Thyroid gland (tissue), 4 donors: ENCODE measurements around the gene ACACA.

ENCODE experiments used
- POLR2A ChIP-seq, 2 donors: fragments of 450-650 bp; IDR thresholded peaks; one replicate each; pipeline ENCODE4 v1.6.1; 2017; ENCODE audit warnings: antibody characterized with exemption in 2 of 2, mild to moderate bottlenecking in 2 of 2, moderate library complexity in 1 of 2
- TF ChIP-seq, protein P1 (sequence below), 6 experiments: fragments of 200-600 bp in 3 of 6; fragments of 450-650 bp in 3 of 6; sonication (generic) in 3 of 6; IDR thresholded peaks; one replicate each; pipeline ENCODE4 v1.5.1; 2016 to 2019; ENCODE audit warnings: antibody characterized with exemption in 6 of 6, mild to moderate bottlenecking in 2 of 6, inconsistent platforms in 1 of 6, moderate library complexity in 1 of 6

DNA sequence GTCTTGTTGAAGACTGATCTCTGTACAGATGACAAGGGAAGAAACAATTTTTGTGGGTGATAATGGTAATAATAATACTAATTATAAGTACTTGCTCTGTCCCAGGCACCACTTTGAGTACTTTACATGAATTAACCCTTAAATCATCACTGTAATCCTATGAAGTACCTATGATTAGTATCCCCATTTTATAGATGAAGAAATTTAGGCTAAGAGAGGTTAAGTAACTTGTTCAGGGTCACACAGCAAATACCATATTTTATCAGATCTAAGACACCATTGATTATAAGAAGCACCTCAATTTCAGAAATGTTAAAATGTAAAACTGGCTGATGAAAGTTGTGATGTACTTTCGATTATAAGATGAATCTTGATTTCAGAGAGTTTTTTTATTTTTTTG lies 18.6 kb upstream of the ACACA start:
- TF ChIP-seq, protein P1, sequence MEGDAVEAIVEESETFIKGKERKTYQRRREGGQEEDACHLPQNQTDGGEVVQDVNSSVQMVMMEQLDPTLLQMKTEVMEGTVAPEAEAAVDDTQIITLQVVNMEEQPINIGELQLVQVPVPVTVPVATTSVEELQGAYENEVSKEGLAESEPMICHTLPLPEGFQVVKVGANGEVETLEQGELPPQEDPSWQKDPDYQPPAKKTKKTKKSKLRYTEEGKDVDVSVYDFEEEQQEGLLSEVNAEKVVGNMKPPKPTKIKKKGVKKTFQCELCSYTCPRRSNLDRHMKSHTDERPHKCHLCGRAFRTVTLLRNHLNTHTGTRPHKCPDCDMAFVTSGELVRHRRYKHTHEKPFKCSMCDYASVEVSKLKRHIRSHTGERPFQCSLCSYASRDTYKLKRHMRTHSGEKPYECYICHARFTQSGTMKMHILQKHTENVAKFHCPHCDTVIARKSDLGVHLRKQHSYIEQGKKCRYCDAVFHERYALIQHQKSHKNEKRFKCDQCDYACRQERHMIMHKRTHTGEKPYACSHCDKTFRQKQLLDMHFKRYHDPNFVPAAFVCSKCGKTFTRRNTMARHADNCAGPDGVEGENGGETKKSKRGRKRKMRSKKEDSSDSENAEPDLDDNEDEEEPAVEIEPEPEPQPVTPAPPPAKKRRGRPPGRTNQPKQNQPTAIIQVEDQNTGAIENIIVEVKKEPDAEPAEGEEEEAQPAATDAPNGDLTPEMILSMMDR (IDR thresholded peaks at IDR 0.05): no peak
- TF ChIP-seq POLR2A (IDR thresholded peaks at IDR 0.05): no peak
